Adrenal gland (tissue), 12 donors: ENCODE data around the gene MED22. TPM values are rescaled to one million over a fixed set of nuclear protein-coding genes. Genes with fewer than 3 reads are reported as not detected.

Experiments used
- DNase-seq, 7 donors: peaks; one replicate each; pipeline ENCODE4 v3.0.0-alpha.2; 2019 to 2020
- H3K27ac ChIP-seq, 5 donors: fragments of 200-600 bp; sonication (generic) in 4 of 5; 1 replicate in 3 of 5; 2 replicates in 2 of 5; pipeline versions ENCODE4 v1.5.1 to v1.8.0; 2016 to 2020; ENCODE audit warnings: mild to moderate bottlenecking in 1 of 5
- H3K27me3 ChIP-seq: fragments of 200-600 bp; 2 replicates; pipeline ENCODE4 v1.8.0; 2021
- H3K36me3 ChIP-seq, 2 donors: fragments of 200-600 bp; replicated peaks in 1 of 2; 1 replicate in 1 of 2; 2 replicates in 1 of 2; pipeline versions ENCODE4 v1.5.1 to v1.8.0; 2018 to 2022
- H3K4me1 ChIP-seq, 2 donors: fragments of 200-600 bp; replicated peaks in 1 of 2; 1 replicate in 1 of 2; 2 replicates in 1 of 2; pipeline versions ENCODE4 v1.5.1 to v1.8.0; 2018 to 2021
- H3K4me3 ChIP-seq, 4 donors: fragments of 200-600 bp; sonication (generic) in 3 of 4; one replicate each; pipeline ENCODE4 v1.5.1; 2016 to 2018
- H3K9me3 ChIP-seq, 3 donors: fragments of 200-600 bp; sonication (generic) in 1 of 3; replicated peaks in 1 of 3; 1 replicate in 2 of 3; 2 replicates in 1 of 3; pipeline versions ENCODE4 v1.5.1 to v1.8.0; 2016 to 2021
- POLR2A ChIP-seq, 2 donors: fragments of 450-650 bp; IDR thresholded peaks; one replicate each; pipeline ENCODE4 v1.6.1; 2017; ENCODE audit warnings: antibody characterized with exemption in 2 of 2, mild to moderate bottlenecking in 2 of 2, moderate library complexity in 1 of 2
- WGBS, 4 donors: extraction: QIAGEN DNeasy Blood & Tissue Kit in 2 of 4; methylation state at CpG; one replicate each; pipeline versions ENCODE4 v1.1.5 to v1.1.7; 2013 to 2017; 5-methylcytosine and 5-hydroxymethylcytosine counted together
- intact Hi-C, 2 donors: fragments of 100-400 bp; cut with DNase I; formaldehyde crosslinking; loops; one replicate each; pipeline versions ENCODE4 v1.14.1 to v1.15.0; 2022 to 2023
- polyA plus RNA-seq, 3 donors: library from polyadenylated mRNA; stranded (reverse); fragments of 200-250 nt in 2 of 3; fragments of 350-450 nt in 1 of 3; fragmentation: Illumina TruSeq in 1 of 3; extraction: RNeasy Lipid Tissue Mini Kit (QIAGEN cat#74804) in 1 of 3; gene quantifications; one replicate each; pipeline ENCODE4 v1.2.3, GENCODE V29; 2013 to 2014
- total RNA-seq, 9 donors: library from RNA; depleted of rRNA in 4 of 9; stranded (reverse); fragments of >200 nt in 4 of 9; fragments of 120-200 nt in 1 of 9; fragmentation: NEBNext Ultra II Directional in 1 of 9; extraction: Animal tissue kit (Norgen Biotek cat#: 25700) in 1 of 9; gene quantifications; one replicate each; pipeline versions ENCODE4 v1.1.0 to v1.2.4, GENCODE V29; 2013 to 2023
- TF ChIP-seq, protein P1 (sequence below), 6 experiments: fragments of 450-650 bp in 4 of 6; fragments of 200-600 bp in 2 of 6; sonication (generic) in 1 of 6; IDR thresholded peaks; 1 replicate in 5 of 6; 2 replicates in 1 of 6; pipeline versions ENCODE4 v1.5.1 to v1.8.0; 2016 to 2021; ENCODE audit warnings: antibody characterized with exemption in 6 of 6, mild to moderate bottlenecking in 2 of 6, moderate library complexity in 1 of 6
- donor health status: healthy with polysubstance abuse.
- donor health status: Bipolar disorder and iron deficiency.
- donor health status: DM: yes; HTN: yes; CAD: no.
- donor health status: DM: no; HTN: no; CAD: no.
- donor health status: DM: no; HTN: no; CAD: no.
- donor health status: DM: yes; HTN: yes; CAD: no.

Gene MED22
- total and polyA plus RNA-seq, 12 donors: 11.4 to 38.0 (median 28.5) TPM

- DNase-seq: peak; percentile 94 to 97 (median 97)
- peak within 1 kb of the TSS; percentile 28 to 98 (median 83) for H3K4me3 ChIP-seq
- peaks cover 20 to 39% of the 10 kb centered on the region in 2 donors for H3K4me1 ChIP-seq
- H3K27ac ChIP-seq: peak within 1 kb of the TSS; percentile 75 to 98 (median 96)
- H3K9me3 ChIP-seq: no peaks in the 10 kb centered on the region
- H3K36me3 ChIP-seq: peaks cover 0 to 13% of the 10 kb centered on the region in 2 donors
- intact Hi-C loops: no loop called here
- 0 to 6% (median 1%) methylated on average over 7 to 120 of the region's 120 CpGs for WGBS, 4 donors
- TF ChIP-seq, protein P1, sequence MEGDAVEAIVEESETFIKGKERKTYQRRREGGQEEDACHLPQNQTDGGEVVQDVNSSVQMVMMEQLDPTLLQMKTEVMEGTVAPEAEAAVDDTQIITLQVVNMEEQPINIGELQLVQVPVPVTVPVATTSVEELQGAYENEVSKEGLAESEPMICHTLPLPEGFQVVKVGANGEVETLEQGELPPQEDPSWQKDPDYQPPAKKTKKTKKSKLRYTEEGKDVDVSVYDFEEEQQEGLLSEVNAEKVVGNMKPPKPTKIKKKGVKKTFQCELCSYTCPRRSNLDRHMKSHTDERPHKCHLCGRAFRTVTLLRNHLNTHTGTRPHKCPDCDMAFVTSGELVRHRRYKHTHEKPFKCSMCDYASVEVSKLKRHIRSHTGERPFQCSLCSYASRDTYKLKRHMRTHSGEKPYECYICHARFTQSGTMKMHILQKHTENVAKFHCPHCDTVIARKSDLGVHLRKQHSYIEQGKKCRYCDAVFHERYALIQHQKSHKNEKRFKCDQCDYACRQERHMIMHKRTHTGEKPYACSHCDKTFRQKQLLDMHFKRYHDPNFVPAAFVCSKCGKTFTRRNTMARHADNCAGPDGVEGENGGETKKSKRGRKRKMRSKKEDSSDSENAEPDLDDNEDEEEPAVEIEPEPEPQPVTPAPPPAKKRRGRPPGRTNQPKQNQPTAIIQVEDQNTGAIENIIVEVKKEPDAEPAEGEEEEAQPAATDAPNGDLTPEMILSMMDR (IDR thresholded peaks at IDR 0.05): peak in 2 of 6 experiments; percentile 17 to 55
- peak; percentile 93 to 96 for TF ChIP-seq POLR2A (IDR thresholded peaks at IDR 0.05)
- no peaks in the 10 kb centered on the region for H3K27me3 ChIP-seq
Observed at GRCh38 chr9:133375724-133376654, 28.1 kb upstream of the MED22 start, which contains the start of the genes STKLD1 and SURF4. TSS of gene STKLD1 (plus strand) at chr9:133376366. CDS start at chr9:133376474, 108 bp downstream. TSS of gene SURF4 (minus strand) at chr9:133376060. CDS start at chr9:133375969, 91 bp downstream.

- Histone ChIP-seq H3K4me1 (peaks cover 20 to 47% of the 10 kb centered on the region in 2 donors), H3K27me3 (no peaks in the 10 kb centered on the region), H3K9me3 (no peaks in the 10 kb centered on the region), H3K36me3 (peaks cover 0 to 13% of the 10 kb centered on the region in 2 donors), H3K27ac (peak overlapping the region; percentile 75 to 98 (median 96)), H3K4me3 (peak overlapping the region; percentile 28 to 98 (median 83))
- intact Hi-C loops: no loop called here
- TF ChIP-seq, protein P1 (IDR thresholded peaks at IDR 0.05): no peak
- TF ChIP-seq POLR2A (IDR thresholded peaks at IDR 0.05): peak in 1 of 2 donors; percentile 15
- peak in 3 of 7 donors; percentile 47 to 66 (median 53) for DNase-seq
- 0 to 1% (median 0%) methylated on average over 10 to 39 of the region's 39 CpGs for WGBS, 4 donors
Observed at GRCh38 chr9:133375116-133375723, 27.3 kb upstream of the MED22 start.

- intact Hi-C loops: no loop called here
- WGBS, 4 donors: 11 to 12% (median 11%) methylated on average over 12 of the region's 12 CpGs
Observed at GRCh38 chr9:133374612-133375115, 26.7 kb upstream of the MED22 start.

More at GRCh38 chr9:133374612-133375115, 26.7 kb upstream of the MED22 start:
- Histone ChIP-seq H3K27ac (peak overlapping the region; percentile 75 to 98 (median 96)), H3K27me3 (no peaks in the 10 kb centered on the region), H3K4me1 (peaks cover 20 to 50% of the 10 kb centered on the region in 2 donors), H3K4me3 (peak overlapping the region in 3 of 4 donors; percentile 76 to 98 (median 90)), H3K36me3 (peaks cover 0 to 17% of the 10 kb centered on the region in 2 donors), H3K9me3 (no peaks in the 10 kb centered on the region)
- DNase-seq: no peak
- TF ChIP-seq, protein P1 (IDR thresholded peaks at IDR 0.05): no peak
- no peak for TF ChIP-seq POLR2A (IDR thresholded peaks at IDR 0.05)
